IMR-90 (cell line): ENCODE results near the gene F2RL1. TPM values are rescaled to one million over a fixed set of nuclear protein-coding genes. Genes with fewer than 3 reads are reported as not detected.
A peak's percentile ranks its signal among the peaks of the same experiment; 100 is the strongest.

ENCODE experiments used
- ATAC-seq: fragments of 200-7000 bp; cut with Tn5 transposase; 2 replicates; pipeline ENCODE4 v1.9.1; 2020; ENCODE audit warnings: low read depth, mild to moderate bottlenecking, moderate library complexity
- BruUV-seq: library from RNA; stranded (reverse); fragments of 400-500 nt; replicated peaks from 2 replicates; lab custom pipeline; 2021; lab: Mats Ljungman, UMichigan
- CTCF ChIA-PET: fragments of 300-600 bp; formaldehyde crosslinking; extraction: SDS; loops from one replicate; lab custom pipeline; 2021; ENCODE audit warnings: antibody characterized with exemption; lab: Yijun Ruan, JAX
- POLR2A ChIA-PET: fragments of 300-600 bp; sonication (Branson Sonifier 250); formaldehyde crosslinking; loops from one replicate; lab custom pipeline; 2022; ENCODE audit warnings: antibody characterized with exemption; ENCODE audit not compliant: unreplicated experiment; lab: Charles Lee
- DNase-seq: peaks from one replicate; pipeline ENCODE4 v3.0.0; 2013
- H2AFZ ChIP-seq: replicated peaks from 2 replicates; pipeline ENCODE3; 2013; ENCODE audit warnings: low read length, mild to moderate bottlenecking; ENCODE audit not compliant: poor library complexity
- H2AK5ac ChIP-seq: 2 replicates; pipeline ENCODE4 v1.6.1; 2013; ENCODE audit warnings: low read depth, low read length, inconsistent platforms
- H2AK9ac ChIP-seq: replicated peaks from 2 replicates; pipeline ENCODE3; 2013; ENCODE audit warnings: mild to moderate bottlenecking, low read depth, low read length, moderate library complexity; ENCODE audit not compliant: poor library complexity
- H2BK120ac ChIP-seq: 2 replicates; pipeline ENCODE4 v1.6.1; 2013; ENCODE audit warnings: low read depth, low read length, inconsistent platforms
- H2BK15ac ChIP-seq: 3 replicates; pipeline ENCODE4 v1.6.1; 2013; ENCODE audit warnings: low read depth, low read length, inconsistent platforms
- H2BK20ac ChIP-seq: 2 replicates; pipeline ENCODE4 v1.6.1; 2013; ENCODE audit warnings: low read depth, mild to moderate bottlenecking, inconsistent platforms, low read length, moderate library complexity
- H2BK5ac ChIP-seq: 2 replicates; pipeline ENCODE4 v1.6.1; 2013; ENCODE audit warnings: mild to moderate bottlenecking, low read depth, low read length, inconsistent platforms; ENCODE audit not compliant: poor library complexity, severe bottlenecking
- H3K14ac ChIP-seq: replicated peaks from 2 replicates; pipeline ENCODE4 v1.6.1; 2013; ENCODE audit warnings: low read depth, low read length, inconsistent platforms
- H3K18ac ChIP-seq: 2 replicates; pipeline ENCODE4 v1.6.1; 2013; ENCODE audit warnings: low read depth, low read length, control low read depth
- H3K23ac ChIP-seq: 2 replicates; pipeline ENCODE4 v1.6.1; 2013; ENCODE audit warnings: low read depth, low read length, inconsistent platforms
- H3K27ac ChIP-seq: 2 replicates; pipeline ENCODE4 v1.5.1; 2013; ENCODE audit warnings: mild to moderate bottlenecking, control low read depth, low read length; ENCODE audit not compliant: insufficient read depth
- H3K27me3 ChIP-seq: 2 replicates; pipeline ENCODE4 v1.6.1; 2013; ENCODE audit warnings: low read length; ENCODE audit not compliant: control insufficient read depth, insufficient read depth
- H3K36me3 ChIP-seq: 2 replicates; pipeline ENCODE4 v1.6.1; 2013; ENCODE audit warnings: low read length, mixed read lengths; ENCODE audit not compliant: control insufficient read depth, insufficient read depth
- H3K4ac ChIP-seq: 2 replicates; pipeline ENCODE4 v1.6.1; 2013; ENCODE audit warnings: low read depth, low read length, inconsistent platforms
- H3K4me1 ChIP-seq: 2 replicates; pipeline ENCODE4 v1.6.1; 2013; ENCODE audit warnings: low read length, mixed read lengths; ENCODE audit not compliant: control insufficient read depth, insufficient read depth
- H3K4me2 ChIP-seq: 2 replicates; pipeline ENCODE4 v1.6.1; 2013; ENCODE audit warnings: low read depth, mild to moderate bottlenecking, control low read depth, low read length, moderate library complexity
- H3K4me3 ChIP-seq: 2 replicates; pipeline ENCODE4 v1.5.1; 2013; ENCODE audit warnings: low read depth, mild to moderate bottlenecking, control low read depth, low read length, moderate library complexity; ENCODE audit not compliant: insufficient read depth
- H3K56ac ChIP-seq: 2 replicates; pipeline ENCODE4 v1.6.1; 2013; ENCODE audit warnings: low read length, inconsistent platforms; ENCODE audit not compliant: insufficient read depth; ENCODE audit errors: extremely low read depth
- H3K79me1 ChIP-seq, 2 experiments: 2 replicates each; pipeline ENCODE4 v1.6.1; 2013; ENCODE audit warnings: low read length in 2 of 2, inconsistent platforms in 1 of 2, low read depth in 1 of 2
- H3K9ac ChIP-seq: 2 replicates; pipeline ENCODE4 v1.6.1; 2013; ENCODE audit warnings: low read depth, low read length, control low read depth
- H3K9me1 ChIP-seq: 2 replicates; pipeline ENCODE4 v1.6.1; 2013; ENCODE audit warnings: low read length, inconsistent platforms; ENCODE audit not compliant: insufficient read depth
- H3K9me3 ChIP-seq: 2 replicates; pipeline ENCODE4 v1.6.1; 2013; ENCODE audit warnings: low read length; ENCODE audit not compliant: control insufficient read depth, insufficient read depth
- H4K20me1 ChIP-seq: 2 replicates; pipeline ENCODE4 v1.6.1; 2013; ENCODE audit warnings: low read length, inconsistent platforms; ENCODE audit not compliant: insufficient read depth
- H4K5ac ChIP-seq: 2 replicates; pipeline ENCODE4 v1.6.1; 2013; ENCODE audit warnings: mild to moderate bottlenecking, low read depth, low read length, control low read depth
- H4K8ac ChIP-seq, 2 experiments: 2 replicates each; pipeline ENCODE4 v1.6.1; 2013; ENCODE audit warnings: low read depth in 2 of 2, low read length in 2 of 2, control low read depth in 1 of 2, inconsistent platforms in 1 of 2
- H4K91ac ChIP-seq: 2 replicates; pipeline ENCODE4 v1.6.1; 2013; ENCODE audit warnings: low read depth, low read length, inconsistent platforms; ENCODE audit not compliant: insufficient read depth
- MAZ ChIP-seq: IDR thresholded peaks from 2 replicates; pipeline ENCODE4 v1.6.1; 2012; ENCODE audit warnings: low read depth, mild to moderate bottlenecking, low read length, improper control_type of control experiment, moderate library complexity, borderline replicate concordance
- WGBS, 2 experiments: methylation state at CpG; one replicate each; pipeline versions ENCODE4 v1.1.5 to v1.1.7; 2013; ENCODE audit warnings: missing lambda C conversion rate in 2 of 2; ENCODE audit not compliant: insufficient read length in 1 of 2; ENCODE audit errors: extremely low coverage in 2 of 2; 5-methylcytosine and 5-hydroxymethylcytosine counted together
- dilution Hi-C: fragments of 300-500 bp; cut with HindIII; formaldehyde crosslinking; loops from one replicate; pipeline ENCODE4 v1.14.3; 2018; ENCODE audit warnings: low sequenced_read_pairs; ENCODE audit not compliant: unreplicated experiment
- in situ Hi-C: fragments of 300-500 bp; cut with MboI; formaldehyde crosslinking; loops from 3 replicates; pipeline ENCODE4 v1.14.3; 2019; ENCODE audit warnings: low sequenced_read_pairs, inconsistent platforms, mixed read lengths
- intact Hi-C: fragments of 100-400 bp; cut with micrococcal nuclease; formaldehyde crosslinking; loops from 2 replicates; pipeline ENCODE4 v1.10.0; 2022
- polyA plus RNA-seq, 3 experiments: library from polyadenylated mRNA; depleted of rRNA; stranded (reverse); fragments of >200 nt; gene quantifications; 2 replicates each; pipeline ENCODE4 v1.2.3, GENCODE V29; 2012; ENCODE audit warnings: low replicate concordance in 1 of 3
- total RNA-seq: library from RNA; depleted of rRNA; stranded (reverse); fragments of >200 nt; gene quantifications from 2 replicates; pipeline ENCODE4 v1.2.3, GENCODE V29; 2012

Gene F2RL1
- total and polyA plus RNA-seq, 2 of the 4 experiments (the other 2 are of a cell fraction), result 5.6 to 12.4 TPM

- no peaks in the 10 kb centered on the region for H3K36me3 ChIP-seq
- H4K91ac ChIP-seq, result peak overlapping the region; percentile 58
- TF ChIP-seq MAZ, result no peak
- no peaks in the 10 kb centered on the region for H3K27me3 ChIP-seq
- no peak overlapping the region; the same call in none of the 2 replicates for H3K14ac ChIP-seq
- H3K4ac ChIP-seq, result peak overlapping the region; percentile 48
- H3K4me2 ChIP-seq, result peak overlapping the region; percentile 89
- no peaks in the 10 kb centered on the region for H4K20me1 ChIP-seq
- no peak overlapping the region for H2BK5ac ChIP-seq
- H2BK15ac ChIP-seq, result 0 out of 3 replicates have a peak overlapping the region, but pooled peaks have one; percentile 41
- no peaks in the 10 kb centered on the region for H3K9me1 ChIP-seq
- H2AK5ac ChIP-seq, result peak overlapping the region; percentile 48
- peak overlapping the region; percentile 93 for H2AK9ac ChIP-seq
- dilution Hi-C loops (no loop called here), in situ Hi-C loops (no loop called here), intact Hi-C loops (loop anchor here (10.0 kb wide), 1 partner anchor 1765 kb away; the partner anchor contains the start of gene GCNT4)
- peak overlapping the region; percentile 62 to 78; a peak in 3 of 4 replicates for H4K8ac ChIP-seq
- ATAC-seq (no peak), DNase-seq (no peak)
- H2BK120ac ChIP-seq, result peak overlapping the region; percentile 58; the same call in 1 of the 2 replicates
- H4K5ac ChIP-seq, result peak overlapping the region; percentile 52; the same call in 1 of the 2 replicates
- peak overlapping the region; percentile 1; the same call in 1 of the 2 replicates for H2BK20ac ChIP-seq
- H3K79me1 ChIP-seq, result no peaks in the 10 kb centered on the region; a peak in 1 of 4 replicates
- no peak overlapping the region for H3K23ac ChIP-seq
- no peak overlapping the region; the same call in 1 of the 2 replicates for H3K18ac ChIP-seq
- CTCF ChIA-PET, result no interaction called here
- POLR2A ChIA-PET, result no interaction called here
- peaks cover 6% of the 10 kb centered on the region for H3K4me1 ChIP-seq
- H3K9me3 ChIP-seq, result no peaks in the 10 kb centered on the region
- 32% methylated on average over 10 of the region's 31 CpGs; no CpG with 5 or more reads in 1 of the 2 experiments for WGBS, 2 experiments
- peak overlapping the region; percentile 56 for H3K9ac ChIP-seq
- H2AFZ ChIP-seq, result peak overlapping the region; percentile 84
- peak overlapping the region; percentile 17; the same call in 1 of the 2 replicates for H3K27ac ChIP-seq
- no TSS peak for BruUV-seq
- no peak overlapping the region for H3K56ac ChIP-seq
- peak overlapping the region; percentile 73 for H3K4me3 ChIP-seq
These were observed 1.2 kb downstream of the F2RL1 start for GRCh38 chr5:76819851-76820525.
